ENCODE measurements around the gene AHNAK.

Gene AHNAK

GRCh38 chr11:62553080-62553838 is 6.7 kb upstream of the AHNAK start (continued):
- peak; percentile 78 for TF ChIP-seq KLF1 (tag by site-specific recombination; IDR thresholded peaks at IDR 0.05)
- no peak for TF ChIP-seq ZNF664 (tag by site-specific recombination; IDR thresholded peaks at IDR 0.05)
- no peak for TF ChIP-seq ZNF792 (tag by site-specific recombination; IDR thresholded peaks at IDR 0.05)
- no peak for TF ChIP-seq ZNF561 (tag by site-specific recombination; IDR thresholded peaks at IDR 0.05; ENCODE audit: borderline replicate concordance)
- no peak for TF ChIP-seq ZNF654 (tag by site-specific recombination; IDR thresholded peaks at IDR 0.05; ENCODE audit: low read depth)
- TF ChIP-seq, protein P1, sequence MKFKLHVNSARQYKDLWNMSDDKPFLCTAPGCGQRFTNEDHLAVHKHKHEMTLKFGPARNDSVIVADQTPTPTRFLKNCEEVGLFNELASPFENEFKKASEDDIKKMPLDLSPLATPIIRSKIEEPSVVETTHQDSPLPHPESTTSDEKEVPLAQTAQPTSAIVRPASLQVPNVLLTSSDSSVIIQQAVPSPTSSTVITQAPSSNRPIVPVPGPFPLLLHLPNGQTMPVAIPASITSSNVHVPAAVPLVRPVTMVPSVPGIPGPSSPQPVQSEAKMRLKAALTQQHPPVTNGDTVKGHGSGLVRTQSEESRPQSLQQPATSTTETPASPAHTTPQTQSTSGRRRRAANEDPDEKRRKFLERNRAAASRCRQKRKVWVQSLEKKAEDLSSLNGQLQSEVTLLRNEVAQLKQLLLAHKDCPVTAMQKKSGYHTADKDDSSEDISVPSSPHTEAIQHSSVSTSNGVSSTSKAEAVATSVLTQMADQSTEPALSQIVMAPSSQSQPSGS (tag by site-specific recombination; IDR thresholded peaks at IDR 0.05; ENCODE audit: low read depth): no peak
- TF ChIP-seq ZFP3 (tag by site-specific recombination; IDR thresholded peaks at IDR 0.05; ENCODE audit: low read depth): no peak
- peak; percentile 62 for TF ChIP-seq SP3 (tag by site-specific recombination; IDR thresholded peaks at IDR 0.05)
- peak; percentile 42 for TF ChIP-seq SP2 (tag by site-specific recombination; IDR thresholded peaks at IDR 0.05)
- no peak for TF ChIP-seq ZFP69B (tag by site-specific recombination; IDR thresholded peaks at IDR 0.05)
- TF ChIP-seq RBAK (tag by site-specific recombination; IDR thresholded peaks at IDR 0.05): no peak
- no peak for TF ChIP-seq HOXC10 (CRISPR knock-in tag; IDR thresholded peaks at IDR 0.05)
- TF ChIP-seq, protein P2, sequence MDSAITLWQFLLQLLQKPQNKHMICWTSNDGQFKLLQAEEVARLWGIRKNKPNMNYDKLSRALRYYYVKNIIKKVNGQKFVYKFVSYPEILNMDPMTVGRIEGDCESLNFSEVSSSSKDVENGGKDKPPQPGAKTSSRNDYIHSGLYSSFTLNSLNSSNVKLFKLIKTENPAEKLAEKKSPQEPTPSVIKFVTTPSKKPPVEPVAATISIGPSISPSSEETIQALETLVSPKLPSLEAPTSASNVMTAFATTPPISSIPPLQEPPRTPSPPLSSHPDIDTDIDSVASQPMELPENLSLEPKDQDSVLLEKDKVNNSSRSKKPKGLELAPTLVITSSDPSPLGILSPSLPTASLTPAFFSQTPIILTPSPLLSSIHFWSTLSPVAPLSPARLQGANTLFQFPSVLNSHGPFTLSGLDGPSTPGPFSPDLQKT (IDR thresholded peaks at IDR 0.05; ENCODE audit: borderline replicate concordance, low read depth, low read length): no peak
- TF ChIP-seq, protein P3, sequence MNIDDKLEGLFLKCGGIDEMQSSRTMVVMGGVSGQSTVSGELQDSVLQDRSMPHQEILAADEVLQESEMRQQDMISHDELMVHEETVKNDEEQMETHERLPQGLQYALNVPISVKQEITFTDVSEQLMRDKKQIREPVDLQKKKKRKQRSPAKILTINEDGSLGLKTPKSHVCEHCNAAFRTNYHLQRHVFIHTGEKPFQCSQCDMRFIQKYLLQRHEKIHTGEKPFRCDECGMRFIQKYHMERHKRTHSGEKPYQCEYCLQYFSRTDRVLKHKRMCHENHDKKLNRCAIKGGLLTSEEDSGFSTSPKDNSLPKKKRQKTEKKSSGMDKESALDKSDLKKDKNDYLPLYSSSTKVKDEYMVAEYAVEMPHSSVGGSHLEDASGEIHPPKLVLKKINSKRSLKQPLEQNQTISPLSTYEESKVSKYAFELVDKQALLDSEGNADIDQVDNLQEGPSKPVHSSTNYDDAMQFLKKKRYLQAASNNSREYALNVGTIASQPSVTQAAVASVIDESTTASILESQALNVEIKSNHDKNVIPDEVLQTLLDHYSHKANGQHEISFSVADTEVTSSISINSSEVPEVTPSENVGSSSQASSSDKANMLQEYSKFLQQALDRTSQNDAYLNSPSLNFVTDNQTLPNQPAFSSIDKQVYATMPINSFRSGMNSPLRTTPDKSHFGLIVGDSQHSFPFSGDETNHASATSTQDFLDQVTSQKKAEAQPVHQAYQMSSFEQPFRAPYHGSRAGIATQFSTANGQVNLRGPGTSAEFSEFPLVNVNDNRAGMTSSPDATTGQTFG (tag by site-specific recombination; IDR thresholded peaks at IDR 0.05; ENCODE audit: borderline replicate concordance): no peak
- TF ChIP-seq ZNF645 (tag by site-specific recombination; IDR thresholded peaks at IDR 0.05): no peak
- TF ChIP-seq ZNF600 (tag by site-specific recombination; IDR thresholded peaks at IDR 0.05): peak; percentile 53
- no peak for TF ChIP-seq ZNF548 (tag by site-specific recombination; IDR thresholded peaks at IDR 0.05)
- TF ChIP-seq ZNF133 (tag by site-specific recombination; IDR thresholded peaks at IDR 0.05): no peak
- no peak for TF ChIP-seq HOXD13 (CRISPR knock-in tag; IDR thresholded peaks at IDR 0.05; ENCODE audit: borderline replicate concordance)
- no peak for TF ChIP-seq ZNF843 (tag by site-specific recombination; IDR thresholded peaks at IDR 0.05)
- peak; percentile 83 for TF ChIP-seq PRDM1 (tag by site-specific recombination; IDR thresholded peaks at IDR 0.05)
- no peak for TF ChIP-seq ZNF530 (tag by site-specific recombination; IDR thresholded peaks at IDR 0.05; ENCODE audit: low read depth)
- peak; percentile 70 for TF ChIP-seq ZBTB8A (tag by site-specific recombination; IDR thresholded peaks at IDR 0.05)
- no peak for TF ChIP-seq MEIS1 (CRISPR knock-in tag; IDR thresholded peaks at IDR 0.05; ENCODE audit: borderline replicate concordance)
- TF ChIP-seq KLF8 (tag by site-specific recombination; IDR thresholded peaks at IDR 0.05): 0 out of 2 replicates have a peak, but pooled peaks have one; percentile 14
- no peak for TF ChIP-seq ZNF19 (tag by site-specific recombination; IDR thresholded peaks at IDR 0.05; ENCODE audit: low read depth)
- TF ChIP-seq, protein P4, sequence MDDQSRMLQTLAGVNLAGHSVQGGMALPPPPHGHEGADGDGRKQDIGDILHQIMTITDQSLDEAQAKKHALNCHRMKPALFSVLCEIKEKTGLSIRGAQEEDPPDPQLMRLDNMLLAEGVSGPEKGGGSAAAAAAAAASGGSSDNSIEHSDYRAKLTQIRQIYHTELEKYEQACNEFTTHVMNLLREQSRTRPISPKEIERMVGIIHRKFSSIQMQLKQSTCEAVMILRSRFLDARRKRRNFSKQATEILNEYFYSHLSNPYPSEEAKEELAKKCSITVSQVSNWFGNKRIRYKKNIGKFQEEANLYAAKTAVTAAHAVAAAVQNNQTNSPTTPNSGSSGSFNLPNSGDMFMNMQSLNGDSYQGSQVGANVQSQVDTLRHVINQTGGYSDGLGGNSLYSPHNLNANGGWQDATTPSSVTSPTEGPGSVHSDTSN (CRISPR knock-in tag; IDR thresholded peaks at IDR 0.05): no peak
- TF ChIP-seq, protein P5, sequence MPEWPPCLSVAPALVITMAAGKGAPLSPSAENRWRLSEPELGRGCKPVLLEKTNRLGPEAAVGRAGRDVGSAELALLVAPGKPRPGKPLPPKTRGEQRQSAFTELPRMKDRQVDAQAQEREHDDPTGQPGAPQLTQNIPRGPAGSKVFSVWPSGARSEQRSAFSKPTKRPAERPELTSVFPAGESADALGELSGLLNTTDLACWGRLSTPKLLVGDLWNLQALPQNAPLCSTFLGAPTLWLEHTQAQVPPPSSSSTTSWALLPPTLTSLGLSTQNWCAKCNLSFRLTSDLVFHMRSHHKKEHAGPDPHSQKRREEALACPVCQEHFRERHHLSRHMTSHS (tag by site-specific recombination; IDR thresholded peaks at IDR 0.05): no peak
- no peak for TF ChIP-seq ZNF423 (tag by site-specific recombination; IDR thresholded peaks at IDR 0.05)
- TF ChIP-seq ZNF23 (tag by site-specific recombination; IDR thresholded peaks at IDR 0.05; ENCODE audit: borderline replicate concordance): no peak
- TF ChIP-seq ZNF777 (tag by site-specific recombination; IDR thresholded peaks at IDR 0.05; ENCODE audit: borderline replicate concordance): no peak
- no peak for TF ChIP-seq ZNF37A (tag by site-specific recombination; IDR thresholded peaks at IDR 0.05)
- TF ChIP-seq ZNF768 (tag by site-specific recombination; IDR thresholded peaks at IDR 0.05): no peak
- TF ChIP-seq ZNF146 (tag by site-specific recombination; IDR thresholded peaks at IDR 0.05): no peak

Measured in HEK293 (cell line).